DND-41 (cell line): ENCODE results near the gene HOXB13.

Source experiments
- ATAC-seq: fragments of 200-7000 bp; cut with Tn5 transposase; 3 replicates; pipeline ENCODE4 v1.9.1; 2021; ENCODE audit warnings: low read depth; ENCODE audit not compliant: insufficient read depth
- DNase-seq: peaks from one replicate; pipeline ENCODE4 v3.0.0-alpha.2; 2020
- H2AFZ ChIP-seq: 2 replicates; pipeline ENCODE4 v1.6.0; 2012; ENCODE audit warnings: low read depth, low read length
- H3K27ac ChIP-seq: 2 replicates; pipeline ENCODE4 v1.5.1; 2012; ENCODE audit warnings: low read length, inconsistent platforms
- H3K27me3 ChIP-seq: fragments of 200-600 bp; sonication (generic); 2 replicates; pipeline ENCODE4 v1.6.0; 2012; ENCODE audit warnings: low read length, mild to moderate bottlenecking, inconsistent platforms; ENCODE audit not compliant: insufficient read depth, poor library complexity
- H3K36me3 ChIP-seq: 2 replicates; pipeline ENCODE4 v1.5.1; 2012; ENCODE audit warnings: low read length, inconsistent platforms; ENCODE audit not compliant: insufficient read depth
- H3K4me1 ChIP-seq: 2 replicates; pipeline ENCODE4 v1.5.1; 2012; ENCODE audit warnings: mild to moderate bottlenecking, low read length; ENCODE audit not compliant: insufficient read depth
- H3K4me2 ChIP-seq: 2 replicates; pipeline ENCODE4 v1.6.0; 2012; ENCODE audit warnings: mild to moderate bottlenecking, moderate library complexity, low read length, inconsistent platforms; ENCODE audit not compliant: insufficient read depth
- H3K4me3 ChIP-seq, 2 experiments: fragments of 200-600 bp in 1 of 2; shearing (Covaris generic) in 1 of 2; 2 replicates each; pipeline ENCODE4 v1.5.1; 2012 to 2016; ENCODE audit warnings: inconsistent platforms in 2 of 2, low read length in 2 of 2, mild to moderate bottlenecking in 2 of 2, low read depth in 1 of 2, moderate library complexity in 1 of 2
- H3K79me2 ChIP-seq: 2 replicates; pipeline ENCODE4 v1.6.0; 2012; ENCODE audit warnings: low read length, inconsistent platforms; ENCODE audit not compliant: insufficient read depth
- H3K9ac ChIP-seq: 2 replicates; pipeline ENCODE4 v1.6.0; 2012; ENCODE audit warnings: low read depth, mild to moderate bottlenecking, inconsistent platforms, low read length, moderate library complexity
- H3K9me3 ChIP-seq: 2 replicates; pipeline ENCODE4 v1.5.1; 2012; ENCODE audit warnings: low read length, moderate library complexity, mild to moderate bottlenecking, inconsistent platforms; ENCODE audit not compliant: insufficient read depth, severe bottlenecking
- H4K20me1 ChIP-seq: 2 replicates; pipeline ENCODE4 v1.6.0; 2012; ENCODE audit warnings: low read length; ENCODE audit not compliant: insufficient read depth
- CTCF ChIP-seq: IDR thresholded peaks from 2 replicates; pipeline ENCODE4 v1.5.1; 2012; ENCODE audit warnings: borderline replicate concordance, low read length, moderate library complexity, mild to moderate bottlenecking; ENCODE audit not compliant: poor library complexity, severe bottlenecking; ENCODE audit errors: extremely low read depth
- EZH2 ChIP-seq: IDR thresholded peaks from 3 replicates; pipeline ENCODE4 v1.6.1; 2012; ENCODE audit warnings: borderline replicate concordance, low read depth, mild to moderate bottlenecking, moderate library complexity, low read length, inconsistent platforms; ENCODE audit not compliant: severe bottlenecking

Gene HOXB13

GRCh38 chr17:48732688-48733629, 4.4 kb upstream of the HOXB13 start:
- ATAC-seq (no peak), DNase-seq (no peak)
- H3K27me3 ChIP-seq = peaks cover 55% of the 10 kb centered on the region
- TF ChIP-seq CTCF (no peak), EZH2 (no peak)
- H3K79me2 ChIP-seq = no peaks in the 10 kb centered on the region
- no peak overlapping the region for H2AFZ ChIP-seq
- no peaks in the 10 kb centered on the region for H3K4me1 ChIP-seq
- H3K27ac ChIP-seq = no peak overlapping the region
- H3K4me3 ChIP-seq = no peak overlapping the region
- no peak overlapping the region for H3K9ac ChIP-seq
- no peaks in the 10 kb centered on the region for H3K36me3 ChIP-seq
- H3K4me2 ChIP-seq = no peak overlapping the region
- H3K9me3 ChIP-seq = no peaks in the 10 kb centered on the region
- H4K20me1 ChIP-seq = no peaks in the 10 kb centered on the region

- no peak overlapping the region for H3K4me3 ChIP-seq
- TF ChIP-seq EZH2 = no peak
- no peak for TF ChIP-seq CTCF
- ATAC-seq (no peak), DNase-seq (no peak)
- no peak overlapping the region for H3K4me2 ChIP-seq
- H3K9me3 ChIP-seq = no peaks in the 10 kb centered on the region
- H3K36me3 ChIP-seq = no peaks in the 10 kb centered on the region
- H3K27ac ChIP-seq = no peak overlapping the region
- H4K20me1 ChIP-seq = no peaks in the 10 kb centered on the region
- H3K9ac ChIP-seq = no peak overlapping the region
- H3K79me2 ChIP-seq = no peaks in the 10 kb centered on the region
- H3K27me3 ChIP-seq = peaks cover 57% of the 10 kb centered on the region
- no peaks in the 10 kb centered on the region for H3K4me1 ChIP-seq
- no peak overlapping the region for H2AFZ ChIP-seq
Measured at GRCh38 chr17:48731355-48731754, 2.8 kb upstream of the HOXB13 start.

GRCh38 chr17:48730240-48730550, 1.6 kb upstream of the HOXB13 start:
- Histone ChIP-seq H3K9me3 (no peaks in the 10 kb centered on the region), H3K4me2 (no peak overlapping the region), H3K4me1 (no peaks in the 10 kb centered on the region), H3K27ac (no peak overlapping the region), H3K79me2 (no peaks in the 10 kb centered on the region), H3K9ac (no peak overlapping the region), H3K36me3 (no peaks in the 10 kb centered on the region), H3K27me3 (peaks cover 51% of the 10 kb centered on the region), H2AFZ (no peak overlapping the region), H3K4me3 (no peak overlapping the region), H4K20me1 (no peaks in the 10 kb centered on the region)
- DNase-seq = no peak
- TF ChIP-seq CTCF = no peak
- no peak for TF ChIP-seq EZH2
- no peak for ATAC-seq
